Forelimb muscle (tissue), 1 donor: Measurements from ENCODE around the gene TLE7. TPM values are rescaled to one million over a fixed set of nuclear protein-coding genes. Genes with fewer than 3 reads are reported as not detected.

Experiments used
- polyA plus RNA-seq: library from polyadenylated mRNA; unstranded; fragments of 120-200 nt; gene quantifications from one replicate; pipeline ENCODE4 v1.2.1, GENCODE V29; 2013; ENCODE audit not compliant: insufficient read length

TLE7 gene
- polyA plus RNA-seq, 1 donor, result not detected

Other genes starting within 250 kb of the TLE7 start
- gene HYDIN, start 211.3 kb downstream of the TLE7 start, polyA plus RNA-seq, result 2.8 TPM
- gene CMTR2, start 152.7 kb downstream of the TLE7 start, polyA plus RNA-seq, result 24.0 TPM
- 0.33 TPM for gene CALB2, start 83.3 kb downstream of the TLE7 start, polyA plus RNA-seq
- gene ZNF23, start 20.2 kb upstream of the TLE7 start, polyA plus RNA-seq, result 10.8 TPM
- gene ZNF19, start 47.3 kb upstream of the TLE7 start, polyA plus RNA-seq, result 2.7 TPM
- gene CHST4, start 84.4 kb upstream of the TLE7 start, polyA plus RNA-seq, result not detected
- not detected for gene TAT, start 135.0 kb upstream of the TLE7 start, polyA plus RNA-seq
- gene MARVELD3, start 184.1 kb upstream of the TLE7 start, polyA plus RNA-seq, result 0.22 TPM